ENCODE data around the gene ANKRD13B. TPM values are rescaled to one million over a fixed set of nuclear protein-coding genes. Genes with fewer than 3 reads are reported as not detected.
"Not testable (repeated sequence)": the region's sequence is repeated elsewhere in the genome, so short reads cannot be mapped to it uniquely, and the experiment has no call there.

The ANKRD13B gene
- total RNA-seq, 1 donor from 2014 or later = 7.6 TPM

DNA sequence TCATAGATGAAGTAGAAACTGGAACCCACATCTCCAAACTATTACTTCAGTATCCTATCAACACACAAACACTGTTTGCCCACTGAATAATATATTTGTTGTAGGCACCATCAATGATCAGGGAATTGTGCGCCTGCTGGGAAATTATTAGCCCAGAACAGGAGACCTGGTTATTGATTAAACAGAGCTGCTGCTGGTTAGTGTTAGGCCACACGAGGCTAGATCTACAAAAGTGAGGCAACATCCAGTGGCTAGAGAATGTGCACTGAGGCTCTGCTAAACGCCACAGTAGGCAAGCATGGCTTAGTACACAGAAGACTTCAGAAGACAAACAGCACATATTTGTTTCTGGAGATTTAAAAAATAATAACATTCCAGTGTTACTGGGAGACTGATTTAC is 37.1 kb upstream of the ANKRD13B start:
- Mint-ChIP-seq H3K27me3 (ENCODE audit: unreplicated experiment) (peaks cover 3% of the 10 kb centered on the region), H3K4me3 (ENCODE audit: unreplicated experiment) (no peak overlapping the region), H3K27ac (ENCODE audit: unreplicated experiment) (no peak overlapping the region), H3K36me3 (ENCODE audit: low read depth, unreplicated experiment) (no peaks in the 10 kb centered on the region), H3K4me1 (ENCODE audit: unreplicated experiment) (no peaks in the 10 kb centered on the region), H3K9me3 (ENCODE audit: unreplicated experiment) (no peaks in the 10 kb centered on the region)
- TF ChIP-seq, protein P1, sequence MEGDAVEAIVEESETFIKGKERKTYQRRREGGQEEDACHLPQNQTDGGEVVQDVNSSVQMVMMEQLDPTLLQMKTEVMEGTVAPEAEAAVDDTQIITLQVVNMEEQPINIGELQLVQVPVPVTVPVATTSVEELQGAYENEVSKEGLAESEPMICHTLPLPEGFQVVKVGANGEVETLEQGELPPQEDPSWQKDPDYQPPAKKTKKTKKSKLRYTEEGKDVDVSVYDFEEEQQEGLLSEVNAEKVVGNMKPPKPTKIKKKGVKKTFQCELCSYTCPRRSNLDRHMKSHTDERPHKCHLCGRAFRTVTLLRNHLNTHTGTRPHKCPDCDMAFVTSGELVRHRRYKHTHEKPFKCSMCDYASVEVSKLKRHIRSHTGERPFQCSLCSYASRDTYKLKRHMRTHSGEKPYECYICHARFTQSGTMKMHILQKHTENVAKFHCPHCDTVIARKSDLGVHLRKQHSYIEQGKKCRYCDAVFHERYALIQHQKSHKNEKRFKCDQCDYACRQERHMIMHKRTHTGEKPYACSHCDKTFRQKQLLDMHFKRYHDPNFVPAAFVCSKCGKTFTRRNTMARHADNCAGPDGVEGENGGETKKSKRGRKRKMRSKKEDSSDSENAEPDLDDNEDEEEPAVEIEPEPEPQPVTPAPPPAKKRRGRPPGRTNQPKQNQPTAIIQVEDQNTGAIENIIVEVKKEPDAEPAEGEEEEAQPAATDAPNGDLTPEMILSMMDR (IDR thresholded peaks at IDR 0.05; ENCODE audit: unreplicated experiment) = no peak
- no peak for DNase-seq (ENCODE audit: low spot score)

DNA sequence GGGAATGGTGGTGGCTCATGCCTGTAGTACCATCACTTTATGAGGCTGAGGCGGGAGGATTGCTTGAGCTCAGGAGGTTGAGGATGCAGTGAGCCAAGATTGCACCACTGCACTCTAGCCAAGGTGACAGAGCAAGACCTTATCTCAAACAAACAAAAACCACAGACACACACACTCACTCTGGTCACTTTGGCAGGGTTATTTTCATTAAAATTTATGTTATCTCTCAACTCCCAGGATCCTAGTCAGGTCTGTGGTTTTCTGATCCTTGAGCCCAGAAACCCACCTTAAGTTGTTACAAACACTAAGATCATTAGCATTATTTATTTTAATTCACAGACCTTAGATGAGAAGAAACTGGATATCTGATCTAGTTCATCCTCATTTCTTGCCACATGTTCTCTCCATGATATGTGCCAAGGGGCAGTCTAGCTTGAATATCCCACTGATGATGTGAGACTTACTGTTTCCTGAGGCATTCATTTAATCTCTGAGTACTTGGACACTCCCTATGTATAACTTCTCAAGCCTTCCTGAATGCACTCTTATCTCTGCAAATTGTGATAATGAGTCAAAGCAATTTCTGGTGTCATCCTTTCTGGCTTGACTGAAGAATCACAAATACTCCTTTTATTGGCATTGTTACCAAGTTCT is 35.7 kb upstream of the ANKRD13B start:
- Mint-ChIP-seq H3K36me3 (ENCODE audit: low read depth, unreplicated experiment) (no peaks in the 10 kb centered on the region), H3K4me3 (ENCODE audit: unreplicated experiment) (no peak overlapping the region), H3K27ac (ENCODE audit: unreplicated experiment) (no peak overlapping the region), H3K4me1 (ENCODE audit: unreplicated experiment) (peaks cover 9% of the 10 kb centered on the region), H3K9me3 (ENCODE audit: unreplicated experiment) (no peaks in the 10 kb centered on the region), H3K27me3 (ENCODE audit: unreplicated experiment) (peaks cover 3% of the 10 kb centered on the region)
- TF ChIP-seq, protein P1 (IDR thresholded peaks at IDR 0.05; ENCODE audit: unreplicated experiment) = no peak
- no peak for DNase-seq (ENCODE audit: low spot score)

- peaks cover 15% of the 10 kb centered on the region for H3K4me1 Mint-ChIP-seq (ENCODE audit: unreplicated experiment)
- no peaks in the 10 kb centered on the region for H3K9me3 Mint-ChIP-seq (ENCODE audit: unreplicated experiment)
- H3K27ac Mint-ChIP-seq (ENCODE audit: unreplicated experiment) = no peak overlapping the region
- H3K4me3 Mint-ChIP-seq (ENCODE audit: unreplicated experiment) = no peak overlapping the region
- no peak for DNase-seq (ENCODE audit: low spot score)
- H3K27me3 Mint-ChIP-seq (ENCODE audit: unreplicated experiment) = peaks cover 4% of the 10 kb centered on the region
- TF ChIP-seq, protein P1 (IDR thresholded peaks at IDR 0.05; ENCODE audit: unreplicated experiment) = no peak
- H3K36me3 Mint-ChIP-seq (ENCODE audit: low read depth, unreplicated experiment) = peaks cover 2% of the 10 kb centered on the region
These were observed 35.2 kb upstream of the ANKRD13B start for GRCh38 chr17:29557739-29558116.

DNA sequence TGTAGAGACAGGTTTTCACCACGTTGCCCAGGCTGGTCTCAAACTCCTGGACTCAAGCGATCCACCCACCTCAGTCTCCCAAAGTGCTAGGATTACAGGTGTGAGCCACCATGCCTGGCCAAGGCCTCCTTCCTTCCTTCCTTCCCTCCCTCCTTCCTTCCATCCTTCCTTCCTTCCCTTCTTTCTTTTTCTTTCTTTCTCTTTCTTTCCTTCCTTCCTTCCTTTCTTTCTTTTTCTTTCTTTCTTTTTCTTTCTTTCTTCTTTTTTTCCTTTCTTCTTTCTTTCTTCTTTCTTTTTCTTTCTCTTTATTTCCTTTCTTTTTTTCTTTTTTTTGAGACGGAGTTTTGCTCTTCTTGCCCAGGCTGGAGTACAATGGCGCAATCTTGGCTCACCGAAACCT is 34.8 kb upstream of the ANKRD13B start:
- H3K9me3 Mint-ChIP-seq (ENCODE audit: unreplicated experiment); H3K27me3 Mint-ChIP-seq (ENCODE audit: unreplicated experiment); H3K27ac Mint-ChIP-seq (ENCODE audit: unreplicated experiment): not testable (repeated sequence)

GRCh38 chr17:29559640-29560039 is 33.3 kb upstream of the ANKRD13B start:
- TF ChIP-seq, protein P1 (IDR thresholded peaks at IDR 0.05; ENCODE audit: unreplicated experiment) = no peak
- no peak for DNase-seq (ENCODE audit: low spot score)
- peaks cover 7% of the 10 kb centered on the region for H3K27me3 Mint-ChIP-seq (ENCODE audit: unreplicated experiment)

More for the DNA sequence above, 34.8 kb upstream of the ANKRD13B start:
- H3K4me1 Mint-ChIP-seq (ENCODE audit: unreplicated experiment) = peaks cover 17% of the 10 kb centered on the region
- H3K4me3 Mint-ChIP-seq (ENCODE audit: unreplicated experiment); H3K36me3 Mint-ChIP-seq (ENCODE audit: low read depth, unreplicated experiment); DNase-seq (ENCODE audit: low spot score): not testable (repeated sequence)

More at GRCh38 chr17:29559640-29560039, 33.3 kb upstream of the ANKRD13B start:
- Mint-ChIP-seq H3K36me3 (ENCODE audit: low read depth, unreplicated experiment) (peaks cover 4% of the 10 kb centered on the region), H3K4me1 (ENCODE audit: unreplicated experiment) (peaks cover 17% of the 10 kb centered on the region), H3K4me3 (ENCODE audit: unreplicated experiment) (no peak overlapping the region), H3K27ac (ENCODE audit: unreplicated experiment) (no peak overlapping the region), H3K9me3 (ENCODE audit: unreplicated experiment) (no peaks in the 10 kb centered on the region)

All from endothelial cell (in vitro differentiated cells).